HG02678 (cell line): ENCODE measurements around the gene CD63.

Experiments
- ATAC-seq: cut with Tn5 transposase; IDR thresholded peaks from one replicate; pipeline ENCODE4 v1.9.1; 2021; ENCODE audit warnings: mild to moderate bottlenecking, moderate library complexity; ENCODE audit not compliant: unreplicated experiment

The CD63 gene

DNA sequence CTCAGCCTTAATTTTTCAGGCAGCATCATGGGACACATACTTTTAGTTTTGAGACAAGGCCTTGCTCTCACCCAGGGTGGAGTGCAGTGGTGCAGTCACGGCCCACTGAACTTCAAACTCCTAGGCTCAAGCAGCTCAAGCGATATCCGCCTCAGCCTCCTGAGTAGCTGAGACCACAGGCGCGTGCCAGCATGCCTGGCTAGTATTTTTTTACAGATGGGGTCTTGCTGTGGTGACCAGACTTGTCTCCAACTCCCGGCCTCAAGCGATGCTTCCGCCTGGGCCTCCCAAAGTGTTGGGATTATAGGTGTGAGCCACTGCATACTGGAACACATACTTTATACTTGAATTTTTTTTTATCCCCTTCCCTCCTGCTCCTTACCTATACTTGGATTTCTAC, 5.9 kb downstream of the CD63 start:
- ATAC-seq: no peak

DNA sequence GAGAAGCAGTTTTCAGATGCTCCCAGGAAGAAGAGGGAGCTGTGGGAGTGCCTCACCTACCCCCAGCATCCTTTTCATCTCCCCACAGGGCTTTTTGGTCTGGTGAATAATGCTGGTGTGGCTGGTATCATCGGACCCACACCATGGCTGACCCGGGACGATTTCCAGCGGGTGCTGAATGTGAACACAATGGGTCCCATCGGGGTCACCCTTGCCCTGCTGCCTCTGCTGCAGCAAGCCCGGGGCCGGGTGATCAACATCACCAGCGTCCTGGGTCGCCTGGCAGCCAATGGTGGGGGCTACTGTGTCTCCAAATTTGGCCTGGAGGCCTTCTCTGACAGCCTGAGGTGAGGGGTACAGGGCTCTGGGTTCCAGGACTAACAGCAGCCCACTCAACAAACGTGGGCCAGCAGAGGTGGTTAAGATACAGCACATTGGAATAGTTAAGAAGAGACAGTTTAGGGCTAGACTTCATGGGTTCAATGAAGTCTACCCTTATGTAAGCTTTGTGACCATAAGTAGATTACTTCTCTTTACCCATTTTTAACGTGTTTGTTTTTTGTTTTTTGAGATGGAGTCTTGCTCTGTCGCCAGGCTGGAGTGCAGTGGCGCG, 7.1 kb downstream of the CD63 start:
- no peak for ATAC-seq

DNA sequence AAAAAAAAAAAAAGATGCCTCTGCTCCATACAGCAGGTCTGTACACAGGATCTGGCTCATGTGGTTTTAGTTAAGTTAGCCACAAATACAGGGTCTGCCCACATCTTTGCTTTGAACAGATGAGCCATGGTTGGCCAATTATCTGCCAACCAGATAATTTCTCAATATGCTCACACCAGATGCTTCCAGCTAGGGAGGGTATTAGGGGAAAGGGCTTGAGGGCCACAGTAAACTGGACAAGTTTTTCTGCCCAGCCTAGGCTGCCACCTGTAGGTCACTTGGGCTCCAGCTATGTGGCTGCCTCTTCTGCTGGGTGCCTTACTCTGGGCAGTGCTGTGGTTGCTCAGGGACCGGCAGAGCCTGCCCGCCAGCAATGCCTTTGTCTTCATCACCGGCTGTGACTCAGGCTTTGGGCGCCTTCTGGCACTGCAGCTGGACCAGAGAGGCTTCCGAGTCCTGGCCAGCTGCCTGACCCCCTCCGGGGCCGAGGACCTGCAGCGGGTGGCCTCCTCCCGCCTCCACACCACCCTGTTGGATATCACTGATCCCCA, 7.8 kb downstream of the CD63 start:
- ATAC-seq: no peak

DNA sequence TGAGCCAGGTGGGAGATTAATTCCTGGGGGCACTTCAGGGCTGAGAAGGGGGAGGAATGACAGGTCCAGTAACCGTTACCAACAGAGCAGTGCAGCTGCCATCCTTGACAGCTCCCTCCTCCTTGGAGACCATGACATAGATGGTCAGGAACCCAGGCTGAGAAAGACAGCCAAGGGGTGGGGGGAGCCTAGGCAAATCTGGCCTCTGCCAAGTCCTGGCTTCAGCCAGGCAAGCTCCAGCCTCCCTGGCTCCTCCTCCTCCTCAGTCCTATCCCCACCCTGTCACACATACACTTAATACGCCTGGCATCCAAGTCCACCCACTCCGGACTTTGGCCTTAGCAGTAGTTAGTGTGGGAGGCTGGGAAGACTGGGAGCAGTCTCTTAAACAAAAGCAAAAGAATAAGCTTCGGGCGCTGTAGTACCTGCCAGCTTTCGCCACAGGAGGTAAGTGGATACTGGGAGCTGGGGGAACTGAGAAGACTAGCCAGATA, 8.7 kb downstream of the CD63 start, which contains the start of gene RDH5:
RDH5 (plus strand) TSS at position 323 of the 494 bp plus-strand sequence. CDS start 792 bp downstream, outside the sequence.
- no peak for ATAC-seq

DNA sequence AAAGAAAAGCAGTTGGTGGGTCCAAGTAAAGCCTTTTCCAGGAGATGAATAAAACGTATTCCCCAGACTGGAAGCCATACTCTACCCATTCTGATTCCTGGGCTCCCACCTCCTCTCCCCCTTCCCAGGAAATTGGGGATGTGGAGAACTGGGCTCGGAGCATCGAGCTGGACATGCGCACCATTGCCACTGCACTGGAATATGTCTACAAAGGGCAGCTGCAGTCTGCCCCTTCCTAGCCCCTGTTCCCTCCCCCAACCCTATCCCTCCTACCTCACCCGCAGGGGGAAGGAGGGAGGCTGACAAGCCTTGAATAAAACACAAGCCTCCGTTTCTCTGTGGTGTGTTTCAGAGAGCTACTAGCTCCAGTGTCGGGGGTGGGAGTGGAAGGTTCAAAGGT, 9.4 kb downstream of the CD63 start:
- ATAC-seq: no peak

DNA sequence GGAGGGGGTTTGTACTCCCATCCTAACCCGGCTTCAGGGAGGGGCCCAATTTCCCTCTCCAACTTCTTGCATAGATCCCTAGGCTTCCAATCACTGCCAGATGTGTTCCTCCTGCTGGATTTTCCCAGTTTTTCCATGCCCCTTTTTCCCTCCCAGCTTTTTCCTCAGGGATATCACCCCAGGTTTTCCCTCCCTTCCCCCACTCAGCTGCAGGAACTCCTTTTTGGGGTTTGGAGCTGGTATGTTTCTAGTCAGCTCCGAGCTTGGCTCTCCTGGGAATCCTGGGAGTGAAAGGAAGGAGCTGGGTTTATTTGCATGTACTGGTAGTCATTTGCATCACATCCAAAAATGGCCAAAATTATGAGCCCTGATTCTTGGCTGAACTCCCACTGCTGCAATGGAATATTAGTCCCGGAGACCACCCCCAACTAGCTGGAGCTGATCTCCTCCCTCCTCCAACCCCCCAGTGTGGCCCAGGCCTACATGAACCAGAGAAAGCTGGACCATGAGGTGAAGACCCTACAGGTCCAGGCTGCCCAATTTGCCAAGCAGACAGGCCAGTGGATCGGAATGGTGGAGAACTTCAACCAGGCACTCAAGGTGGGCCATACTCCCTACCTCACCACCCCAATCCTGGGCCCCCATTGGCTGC, 10.1 kb downstream of the CD63 start:
- no peak for ATAC-seq

DNA sequence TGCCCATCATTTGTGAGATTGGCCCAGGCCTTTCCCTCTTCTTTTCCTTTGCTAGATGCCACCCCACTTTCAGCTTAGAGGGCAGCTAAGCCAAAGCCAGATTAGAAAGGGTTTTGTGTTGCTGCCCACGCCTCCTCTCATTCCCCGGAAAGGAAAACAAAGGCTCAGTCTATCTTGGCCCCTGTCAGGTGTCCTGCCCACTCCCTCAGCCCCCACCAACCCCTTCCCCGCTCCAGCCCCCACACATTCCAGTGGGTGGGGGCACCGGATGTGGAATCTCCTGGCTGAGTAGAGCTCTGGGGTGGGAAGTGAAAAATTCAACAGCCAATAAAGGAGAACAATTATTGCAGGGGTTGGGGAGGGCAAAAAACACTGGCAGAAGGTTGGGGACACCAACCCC, 10.8 kb downstream of the CD63 start:
- ATAC-seq: no peak

DNA sequence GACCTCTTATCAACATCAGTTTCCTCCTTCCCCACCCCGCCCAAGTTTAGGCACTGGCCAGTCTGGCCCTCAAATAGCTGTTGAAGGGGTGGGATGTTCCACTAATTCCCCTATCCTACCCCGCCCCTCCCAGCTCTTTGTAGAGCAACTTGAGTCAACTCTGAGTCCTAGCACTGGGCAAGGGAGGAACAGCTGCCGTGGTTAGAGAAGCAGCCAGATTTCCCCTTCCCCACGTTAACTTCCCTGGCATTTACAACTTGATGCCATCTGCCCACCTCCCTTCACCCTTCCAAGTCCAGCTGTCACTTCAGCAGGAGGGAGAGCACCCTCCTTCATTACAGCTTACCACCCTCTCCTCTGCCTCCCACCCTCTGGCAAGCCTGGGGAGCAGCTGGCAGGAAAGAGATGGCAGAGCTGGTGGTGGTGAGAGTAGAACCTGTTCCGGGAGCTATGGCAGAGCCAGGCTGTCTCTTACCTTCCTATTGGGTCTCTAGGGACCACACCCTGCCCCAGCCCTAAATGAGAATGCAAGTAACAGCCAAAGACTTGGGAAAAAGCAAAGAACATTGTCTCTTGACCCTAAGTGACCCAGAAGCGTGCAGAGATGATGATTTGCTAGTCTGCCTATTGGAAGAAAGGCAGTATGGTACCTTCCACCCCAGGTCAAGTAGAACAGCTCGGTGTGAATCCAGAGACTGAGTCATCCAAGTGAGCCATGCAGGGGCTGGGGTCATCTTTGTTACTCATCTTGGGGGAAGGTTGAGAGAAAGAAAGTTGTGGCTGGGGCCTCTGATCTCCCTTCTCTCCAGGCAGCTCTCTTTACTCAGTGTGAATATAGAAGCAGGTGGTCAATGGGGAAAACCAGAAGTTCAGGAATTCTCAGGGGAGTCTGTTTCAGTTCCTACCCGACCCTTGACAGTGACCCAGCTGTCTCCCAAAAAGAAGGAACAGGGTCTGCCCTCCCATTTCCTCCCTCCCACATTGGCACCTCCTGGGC, 11.5 kb downstream of the CD63 start:
- ATAC-seq: no peak

DNA sequence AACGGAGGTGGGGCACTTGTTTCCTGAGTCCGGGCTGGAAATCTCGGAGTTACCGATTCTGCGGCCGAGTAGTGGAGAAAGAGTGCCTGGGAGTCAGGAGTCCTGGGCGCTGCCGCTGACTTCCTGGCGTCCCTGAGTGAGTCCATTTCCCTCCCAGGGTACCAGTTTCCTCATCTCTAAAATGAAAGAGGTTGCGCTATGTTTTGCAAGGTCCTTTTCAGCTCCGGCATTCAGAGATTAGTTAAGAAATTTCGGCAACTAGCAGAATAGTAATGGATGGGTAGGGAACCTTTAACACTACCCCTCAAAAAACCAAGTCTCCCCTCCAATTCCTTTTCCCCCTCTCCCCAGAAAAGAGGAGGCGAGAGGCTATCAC, 12.2 kb downstream of the CD63 start:
- ATAC-seq: peak; percentile 26

DNA sequence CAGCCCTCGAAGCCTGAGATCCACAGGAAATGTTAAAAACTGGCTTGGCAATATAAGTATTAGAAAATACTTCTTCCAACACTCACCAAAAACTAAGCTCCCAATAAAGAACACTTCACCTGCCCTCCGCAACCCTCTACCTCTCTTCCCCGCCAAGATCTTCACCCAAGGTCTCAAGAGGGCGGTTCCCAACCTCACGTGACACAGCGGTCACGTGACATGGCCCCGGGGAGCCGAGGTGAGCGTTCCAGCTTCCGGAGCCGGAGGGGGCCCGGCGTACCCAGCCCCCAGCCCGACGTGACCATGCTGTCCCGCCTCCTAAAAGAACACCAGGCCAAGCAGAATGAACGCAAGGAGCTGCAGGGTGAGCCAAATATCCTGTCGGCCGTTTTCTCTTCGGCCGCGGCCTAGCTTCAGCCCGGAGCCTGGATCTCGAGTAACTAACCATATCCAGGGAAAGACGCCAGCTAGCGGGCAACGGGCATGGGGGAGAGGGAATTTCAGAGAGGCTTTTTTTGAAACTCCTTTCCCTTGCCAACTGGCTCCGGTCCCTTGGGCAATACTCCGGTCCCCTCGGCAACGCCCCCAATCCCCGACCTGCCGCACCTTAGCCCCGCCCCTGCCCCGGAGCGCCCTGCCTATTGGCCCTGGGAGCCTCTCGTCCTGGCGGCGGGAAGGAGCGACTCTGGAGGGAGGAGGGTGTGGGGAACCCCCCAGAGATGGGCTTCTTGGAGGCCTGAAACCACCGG, 12.8 kb downstream of the CD63 start, which contains the start of gene BLOC1S1:
BLOC1S1 (plus strand) TSS at position 214 of the 749 bp plus-strand sequence; CDS start at position 220, 6 bp downstream.
- ATAC-seq: peak; percentile 92

DNA sequence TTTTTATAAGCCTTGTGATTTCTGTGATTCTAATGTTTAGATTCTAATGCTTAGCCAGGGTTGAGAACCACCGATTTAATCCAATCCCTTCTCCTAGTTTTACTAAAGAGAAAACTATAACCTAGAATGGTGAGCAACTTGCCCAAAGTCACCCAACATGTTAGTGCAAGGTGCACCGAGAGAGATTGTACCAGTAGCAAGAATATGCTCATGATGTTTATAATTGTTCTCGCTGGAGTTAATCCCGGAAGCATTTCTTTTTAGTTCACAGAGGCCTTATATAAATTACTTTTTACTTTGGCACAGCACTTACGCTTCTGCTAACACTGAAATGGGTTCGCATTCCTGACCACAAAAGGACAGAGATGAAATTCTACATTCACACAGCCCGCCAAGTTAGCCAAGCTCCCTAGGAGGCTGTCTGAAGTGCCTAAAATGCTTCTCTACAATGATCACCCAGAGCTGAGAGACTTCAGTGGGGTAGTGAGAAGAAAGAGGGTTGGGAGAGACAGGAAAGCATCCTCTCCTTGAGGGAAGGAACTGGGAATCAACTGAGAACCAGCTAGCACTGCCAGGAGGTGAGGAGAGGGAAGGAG, 13.5 kb downstream of the CD63 start:
- no peak for ATAC-seq

DNA sequence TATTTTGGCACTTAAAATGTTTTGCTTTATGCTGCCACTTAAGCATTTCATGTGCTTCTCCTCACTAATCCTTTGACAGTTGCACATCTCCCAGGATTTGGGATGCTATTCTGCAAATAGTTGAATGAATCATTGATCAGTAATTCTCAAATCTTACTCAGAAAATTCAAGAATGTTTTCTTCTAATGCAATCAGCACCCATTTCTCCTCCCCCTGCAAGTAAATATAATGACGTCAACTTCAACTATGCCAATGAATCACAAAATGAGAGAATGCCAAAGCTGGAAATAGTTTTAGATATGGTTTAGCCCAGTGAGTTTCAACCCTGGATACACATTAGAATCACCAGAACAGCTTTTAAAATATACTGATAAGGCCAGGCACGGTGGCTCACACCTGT, 15.1 kb downstream of the CD63 start:
- no peak for ATAC-seq

DNA sequence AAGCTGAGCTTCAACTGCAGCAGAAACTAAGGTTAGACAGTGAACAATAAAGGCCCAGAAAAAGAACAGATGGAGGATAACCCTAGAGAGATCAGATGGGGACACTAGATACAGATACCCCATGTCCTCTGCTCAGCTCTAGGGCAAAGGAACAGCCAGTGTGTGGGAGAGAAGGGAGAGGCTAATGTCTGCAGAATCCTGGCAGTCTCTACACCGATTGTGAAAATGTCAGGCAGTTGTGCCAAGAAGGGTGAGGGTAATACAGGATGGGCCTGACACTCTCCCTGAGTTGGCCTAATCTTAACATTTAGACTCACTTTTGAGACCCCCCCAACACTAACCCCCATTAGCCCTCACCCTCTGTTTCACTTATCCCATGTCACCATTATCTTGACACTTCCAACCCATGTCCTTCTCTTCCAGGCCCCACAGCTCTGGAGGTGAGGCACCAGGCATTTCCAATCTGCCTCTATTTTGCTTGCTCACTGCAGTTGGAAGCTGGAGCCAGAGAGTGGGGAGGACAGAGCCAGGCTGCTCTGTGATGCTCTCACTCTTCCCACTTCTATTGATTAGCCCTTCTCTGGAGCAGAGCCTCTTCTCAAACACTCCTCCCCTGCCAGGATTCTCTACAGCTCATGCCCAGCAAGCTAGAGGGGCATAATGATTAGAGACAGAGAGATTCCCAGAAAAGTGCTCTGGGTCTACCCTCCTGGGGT, 16.0 kb downstream of the CD63 start:
- ATAC-seq: no peak

DNA sequence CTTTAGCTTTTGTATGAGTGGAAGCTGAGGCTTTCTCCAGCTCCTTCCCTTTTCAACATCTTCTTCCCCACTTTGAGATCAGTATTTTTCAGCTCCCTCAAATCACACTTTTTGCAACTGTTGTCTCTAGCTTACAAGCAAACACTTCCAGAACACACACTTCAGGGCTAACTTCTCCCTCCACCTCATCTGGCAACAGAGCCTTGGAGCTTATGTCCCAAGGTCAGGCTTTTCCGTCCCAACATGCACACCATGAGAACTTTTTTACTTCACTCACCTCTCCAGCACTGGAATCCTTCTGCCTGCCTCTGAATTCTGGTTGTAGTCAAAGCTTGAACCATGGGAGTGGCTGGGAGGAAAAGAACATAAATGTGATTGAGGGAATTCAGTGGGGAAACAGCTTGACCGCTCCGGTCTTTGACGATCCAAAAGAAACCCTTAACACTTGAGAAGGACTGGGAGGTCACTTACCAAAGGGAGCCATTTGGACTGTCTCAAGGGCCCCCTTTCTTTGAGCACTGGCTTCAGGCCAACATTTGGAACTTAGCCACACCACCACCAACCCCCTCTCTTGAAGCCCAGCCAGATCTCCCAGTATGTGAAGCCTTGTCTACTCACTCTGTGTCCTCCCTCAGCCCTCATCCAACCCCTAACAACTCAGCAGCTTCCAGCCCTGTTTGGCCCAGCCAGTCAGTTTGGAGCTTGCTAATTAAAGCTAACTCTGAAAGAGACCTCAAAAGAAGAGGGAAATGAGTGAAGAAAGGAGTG, 16.8 kb downstream of the CD63 start:
- ATAC-seq: no peak

DNA sequence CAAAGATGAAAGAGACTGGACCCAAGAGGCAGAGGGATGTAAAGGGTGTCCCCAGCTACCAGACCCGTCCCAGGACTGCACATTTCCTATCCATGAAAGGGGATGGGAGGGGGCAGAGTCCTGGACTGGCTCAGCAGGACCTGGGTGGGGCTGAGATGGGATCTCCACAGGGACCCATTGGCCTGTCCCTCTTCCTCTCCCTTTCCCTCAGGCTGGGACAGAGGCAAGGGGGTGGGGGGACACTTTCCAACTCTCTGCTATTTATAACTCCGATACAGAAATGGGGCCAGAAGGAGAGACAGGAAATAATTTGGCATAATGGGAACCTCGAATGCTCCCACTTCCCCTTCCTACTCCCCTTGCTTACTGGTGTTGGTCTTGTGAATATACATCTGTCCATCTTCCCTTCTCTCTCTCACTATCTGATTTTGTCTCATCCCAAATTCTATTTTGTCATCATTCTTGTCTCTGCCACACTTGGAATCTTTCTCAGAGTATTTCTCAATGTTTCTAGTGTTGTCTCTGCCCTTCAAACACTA, 20.0 kb downstream of the CD63 start:
- no peak for ATAC-seq

DNA sequence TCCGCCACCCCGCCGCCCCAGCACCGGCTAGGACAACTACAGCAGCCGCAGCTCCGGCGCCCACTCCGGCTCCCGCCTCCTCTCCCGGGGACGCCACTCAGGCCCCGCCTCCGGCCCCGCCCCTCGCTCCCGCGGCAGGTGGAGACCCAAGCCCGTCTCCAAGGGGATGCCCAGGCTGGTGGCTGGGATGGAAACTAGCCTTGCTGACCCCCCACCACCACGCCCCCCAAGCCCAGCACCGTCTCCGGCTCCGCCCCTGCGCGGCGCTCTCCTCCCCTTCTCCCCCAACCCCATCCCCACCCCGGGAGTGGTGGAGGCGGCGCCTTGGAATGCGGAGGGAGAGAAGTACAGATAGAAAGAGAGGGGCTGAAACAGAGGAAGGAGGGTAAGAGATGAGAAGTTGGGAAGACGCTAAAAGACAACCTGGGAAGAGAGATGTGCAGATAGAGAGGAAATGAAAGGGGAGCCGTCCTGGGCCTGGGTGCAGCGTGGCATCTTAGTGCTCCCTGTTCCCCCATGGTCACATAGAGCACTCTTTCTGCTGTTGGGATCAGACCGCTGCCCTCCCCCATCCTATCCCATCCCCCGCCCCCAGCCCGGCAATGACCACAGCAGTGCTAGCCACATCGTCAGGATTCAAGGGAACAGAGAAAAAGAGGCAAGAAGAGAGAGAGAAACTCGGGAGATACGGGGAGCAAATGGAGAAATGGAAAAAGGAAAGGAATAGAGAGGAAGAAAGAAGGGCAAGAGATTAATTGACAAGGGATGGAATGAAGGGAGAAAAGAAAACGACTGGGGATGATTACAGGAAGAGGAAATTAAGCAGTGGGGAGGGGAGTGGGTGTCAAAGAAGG, 20.7 kb downstream of the CD63 start, which contains the start of gene ITGA7:
ITGA7 (minus strand) TSS at position 64 of the 854 bp plus-strand sequence. CDS start 222 bp downstream, outside the sequence.
- peak; percentile 63 for ATAC-seq

DNA sequence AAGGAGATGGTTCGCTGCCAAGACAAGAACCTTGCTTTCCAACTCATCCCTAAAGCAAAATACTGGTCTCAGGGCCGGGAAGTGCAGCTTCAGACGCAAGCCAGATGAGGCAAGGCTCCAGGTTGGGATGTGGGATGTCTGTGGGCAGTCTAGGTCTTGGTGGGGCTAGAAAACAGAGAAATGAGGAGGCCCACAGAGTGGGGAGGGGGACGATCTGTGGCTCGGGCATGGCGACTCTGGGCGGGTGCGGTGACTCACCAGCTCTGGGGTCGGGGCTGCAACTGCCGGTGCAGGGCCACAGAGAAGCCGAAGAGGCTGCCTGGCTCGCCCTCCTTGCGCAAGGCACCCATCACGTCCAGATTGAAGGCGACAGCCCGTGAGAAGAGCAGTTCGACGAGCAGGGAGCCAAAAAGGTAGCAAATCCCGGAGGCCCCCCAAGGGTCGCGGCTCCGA, 21.6 kb downstream of the CD63 start:
- ATAC-seq: no peak
